Measurements from ENCODE around the gene CCR7. TPM values are rescaled to one million over a fixed set of nuclear protein-coding genes. Genes with fewer than 3 reads are reported as not detected.

The CCR7 gene
- total RNA-seq, 2 experiments from 2014 or later = 171 to 173 TPM

DNA sequence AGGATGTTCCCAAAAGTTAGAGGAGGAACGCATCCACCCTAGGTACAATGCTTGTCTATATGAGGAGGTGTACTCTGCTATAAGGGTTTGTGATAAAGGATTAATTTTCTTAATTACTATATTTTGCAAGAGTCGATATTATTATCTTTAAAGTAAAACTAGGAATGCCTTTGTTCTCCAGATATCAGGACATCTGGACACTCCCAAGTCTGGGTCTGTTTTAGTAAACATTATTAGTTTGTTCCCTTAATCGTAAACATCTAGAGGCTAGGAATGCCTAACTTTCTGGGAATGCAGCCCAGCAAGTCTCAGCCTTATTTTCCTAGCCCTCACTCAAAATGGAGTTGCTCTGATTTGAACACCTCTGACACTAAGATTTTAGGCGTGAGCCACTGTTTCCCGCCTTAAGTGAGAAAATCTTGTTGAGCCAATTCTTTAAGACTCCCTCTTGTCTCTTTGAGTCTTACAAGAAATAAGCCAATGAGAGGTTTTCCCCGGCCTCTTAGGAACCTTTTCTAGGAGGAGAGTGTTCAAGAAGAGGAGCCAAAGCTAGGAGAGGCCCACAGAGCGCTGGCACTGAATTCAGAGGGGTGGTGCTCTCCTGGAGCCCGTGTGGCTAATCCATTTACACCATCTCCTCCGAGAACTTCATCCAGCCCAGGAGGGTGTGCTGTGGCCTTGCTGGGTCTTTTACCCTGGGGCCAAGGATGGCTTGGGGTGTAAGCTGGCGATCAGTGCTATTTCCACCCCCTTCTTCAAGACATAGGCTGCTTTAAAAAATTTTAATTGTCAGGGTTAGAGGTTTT, 41.5 kb upstream of the CCR7 start:
- ChIA-PET POLR2A (interaction anchor here (0.9 to 19.7 kb wide), 7 partner anchors 9 to 65 kb away, joined by 3 to 454 read pairs (median 5); partner anchors contain the start of gene CCR7), CTCF (interaction anchor here (1.3 to 5.2 kb wide), 7 partner anchors 9 to 66 kb away, joined by 4 to 31 read pairs (median 6); no protein-coding TSS in a partner anchor)
- ATAC-seq = no peak
- H3K9me3 Mint-ChIP-seq (ENCODE audit: insufficient read depth) = no peaks in the 10 kb centered on the region
- peaks cover 99% of the 10 kb centered on the region for H3K4me1 Mint-ChIP-seq (ENCODE audit: low read depth)
- H3K27me3 Mint-ChIP-seq (ENCODE audit: low read depth) = no peaks in the 10 kb centered on the region
- no peak for DNase-seq
- H3K27ac Mint-ChIP-seq = peak overlapping the region; percentile 88
- H3K4me3 Mint-ChIP-seq = no peak overlapping the region
- H3K36me3 Mint-ChIP-seq (ENCODE audit: low read depth) = peaks cover 4% of the 10 kb centered on the region

DNA sequence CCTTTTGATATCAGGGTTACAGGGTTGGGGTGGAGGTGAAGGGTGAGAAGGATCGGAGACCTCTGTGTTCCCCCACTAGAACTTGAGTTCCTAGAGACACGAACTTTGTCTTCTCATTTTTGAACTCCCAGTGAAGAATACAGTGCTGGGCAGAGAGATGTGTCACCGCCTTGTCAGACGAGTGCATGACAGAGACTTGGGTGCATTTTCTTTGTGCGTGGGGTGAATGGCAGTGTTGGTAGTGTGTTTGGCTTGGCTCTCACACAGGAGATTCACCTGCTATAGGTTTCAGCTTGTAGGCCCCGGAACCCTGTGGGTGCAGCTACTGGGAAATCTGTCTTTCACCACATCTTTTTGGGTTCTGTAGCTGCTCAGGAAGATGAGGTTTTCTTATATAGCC, 40.0 kb upstream of the CCR7 start:
- ATAC-seq (peak; percentile 43), DNase-seq (peak; percentile 78)
- no peaks in the 10 kb centered on the region for H3K27me3 Mint-ChIP-seq (ENCODE audit: low read depth)
- CTCF ChIA-PET = interaction anchor here (1.5 to 4.2 kb wide), 7 partner anchors 9 to 57 kb away, joined by 3 to 92 read pairs (median 12); partner anchors contain the start of gene CCR7
- H3K4me1 Mint-ChIP-seq (ENCODE audit: low read depth) = peaks cover 100% of the 10 kb centered on the region
- POLR2A ChIA-PET = interaction anchor here (1.2 to 19.7 kb wide), 5 partner anchors 9 to 49 kb away, joined by 3 to 454 read pairs (median 9); partner anchors contain the start of gene CCR7
- no peaks in the 10 kb centered on the region for H3K9me3 Mint-ChIP-seq (ENCODE audit: insufficient read depth)
- peak overlapping the region; percentile 68 for H3K4me3 Mint-ChIP-seq
- peak overlapping the region; percentile 96 for H3K27ac Mint-ChIP-seq
- peaks cover 6% of the 10 kb centered on the region for H3K36me3 Mint-ChIP-seq (ENCODE audit: low read depth)

DNA sequence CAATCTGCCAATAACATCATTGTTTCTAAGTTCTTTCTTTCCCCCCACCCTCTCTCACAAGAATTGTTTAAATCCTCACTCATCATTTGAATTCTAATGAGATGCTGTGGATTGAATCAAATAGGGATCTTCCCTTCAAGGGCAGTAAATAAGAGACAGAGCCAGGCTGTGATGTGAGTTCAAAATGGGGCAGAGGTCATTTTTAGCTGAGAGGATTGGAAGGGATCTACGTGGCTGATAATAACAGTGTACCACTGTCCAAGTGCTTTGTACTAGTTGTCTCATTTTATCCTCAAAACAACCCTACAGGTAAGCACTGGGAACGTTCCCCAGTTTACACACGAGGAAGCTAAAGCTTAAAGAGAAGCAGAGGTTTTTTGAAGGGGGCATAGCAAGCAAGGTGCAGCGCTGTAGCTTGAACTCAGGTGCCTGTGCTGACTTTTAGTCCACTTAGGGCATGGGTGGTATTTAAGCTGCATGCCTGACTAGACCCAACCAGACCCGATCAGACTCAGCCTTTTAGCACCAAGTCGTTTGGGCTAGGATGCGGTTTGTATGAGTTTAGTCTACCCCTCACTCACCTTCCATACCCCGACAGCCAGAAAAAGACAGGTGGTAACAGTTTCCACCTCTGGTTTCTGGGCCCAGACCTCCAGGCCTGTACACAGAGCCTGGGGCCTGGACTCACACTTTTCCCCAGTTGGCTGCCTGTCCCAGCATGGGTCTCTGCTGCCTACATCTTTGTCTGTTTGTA, 39.2 kb upstream of the CCR7 start:
- CTCF ChIA-PET = interaction anchor here (1.2 to 4.2 kb wide), 10 partner anchors 9 to 72 kb away, joined by 3 to 92 read pairs (median 4); partner anchors contain the start of gene CCR7
- H3K27ac Mint-ChIP-seq = peak overlapping the region; percentile 96
- DNase-seq (no peak), ATAC-seq (no peak)
- no peaks in the 10 kb centered on the region for H3K9me3 Mint-ChIP-seq (ENCODE audit: insufficient read depth)
- H3K36me3 Mint-ChIP-seq (ENCODE audit: low read depth) = peaks cover 6% of the 10 kb centered on the region
- peaks cover 99% of the 10 kb centered on the region for H3K4me1 Mint-ChIP-seq (ENCODE audit: low read depth)
- POLR2A ChIA-PET = interaction anchor here (1.2 to 19.7 kb wide), 10 partner anchors 10 to 187 kb away, joined by 3 to 454 read pairs (median 6); partner anchors contain the start of genes CCR7, SMARCE1 and TOP2A
- no peaks in the 10 kb centered on the region for H3K27me3 Mint-ChIP-seq (ENCODE audit: low read depth)
- peak overlapping the region; percentile 68 for H3K4me3 Mint-ChIP-seq

DNA sequence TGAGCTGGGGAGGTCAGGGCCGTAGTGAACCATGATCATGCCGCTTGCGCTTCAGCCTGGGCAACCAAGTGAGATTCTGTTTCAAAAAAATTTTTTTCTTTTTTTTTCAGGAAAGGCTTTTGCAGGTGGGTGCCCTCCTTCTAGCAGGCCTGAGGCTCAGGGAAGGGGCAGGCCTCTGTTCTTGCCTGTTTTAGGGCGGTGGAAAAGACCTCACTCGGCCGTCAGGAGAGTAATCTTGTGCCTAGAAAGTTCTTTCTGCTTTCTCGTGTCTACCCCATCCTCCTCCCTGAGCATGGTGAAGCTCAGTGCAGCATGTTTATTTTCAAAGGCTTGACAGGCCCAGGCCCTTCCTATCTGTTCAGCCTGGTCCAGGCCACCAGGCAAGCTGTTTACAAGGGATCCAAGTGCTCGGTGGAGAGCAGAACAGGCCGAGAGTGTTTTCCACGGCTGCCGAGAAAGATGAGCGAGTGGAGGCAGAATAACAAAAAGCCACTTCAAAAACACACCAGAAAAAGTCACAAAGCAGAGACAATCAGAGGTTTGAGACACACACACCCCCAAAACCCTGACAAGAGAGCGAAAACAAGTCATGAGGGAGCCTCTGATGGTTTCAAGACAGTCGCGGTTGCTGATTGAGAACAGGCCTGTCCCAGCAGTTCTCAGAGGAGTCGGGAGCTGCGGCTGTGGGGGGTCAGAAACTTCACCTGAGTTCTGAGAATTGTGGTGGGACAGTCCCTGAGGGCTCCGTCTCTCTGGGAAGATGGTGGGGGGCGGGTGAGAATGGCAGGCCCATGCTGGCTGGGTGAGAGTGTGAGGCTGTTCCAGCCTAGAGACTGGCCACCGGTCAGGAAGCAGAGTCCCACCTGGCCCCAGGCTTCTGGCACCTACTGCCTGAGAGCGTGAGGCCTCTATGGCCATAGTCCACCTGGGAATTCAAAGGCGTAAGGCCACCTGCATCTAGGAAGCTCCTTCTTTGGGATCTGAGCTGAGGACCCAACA, 37.5 kb upstream of the CCR7 start:
- peak overlapping the region; percentile 59 for H3K4me3 Mint-ChIP-seq
- ATAC-seq = peak; percentile 57
- peak; percentile 78 for DNase-seq
- ChIA-PET CTCF (interaction anchor here (0.8 to 4.2 kb wide), 9 partner anchors 11 to 185 kb away, joined by 3 to 92 read pairs (median 4); partner anchors contain the start of genes CCR7 and TOP2A), POLR2A (interaction anchor here (0.9 to 19.7 kb wide), 13 partner anchors 12 to 185 kb away, joined by 3 to 454 read pairs (median 5); partner anchors contain the start of genes CCR7, SMARCE1 and TOP2A)
- H3K27ac Mint-ChIP-seq = peak overlapping the region; percentile 96
- no peaks in the 10 kb centered on the region for H3K27me3 Mint-ChIP-seq (ENCODE audit: low read depth)
- H3K9me3 Mint-ChIP-seq (ENCODE audit: insufficient read depth) = no peaks in the 10 kb centered on the region
- peaks cover 17% of the 10 kb centered on the region for H3K36me3 Mint-ChIP-seq (ENCODE audit: low read depth)
- H3K4me1 Mint-ChIP-seq (ENCODE audit: low read depth) = peaks cover 99% of the 10 kb centered on the region

DNA sequence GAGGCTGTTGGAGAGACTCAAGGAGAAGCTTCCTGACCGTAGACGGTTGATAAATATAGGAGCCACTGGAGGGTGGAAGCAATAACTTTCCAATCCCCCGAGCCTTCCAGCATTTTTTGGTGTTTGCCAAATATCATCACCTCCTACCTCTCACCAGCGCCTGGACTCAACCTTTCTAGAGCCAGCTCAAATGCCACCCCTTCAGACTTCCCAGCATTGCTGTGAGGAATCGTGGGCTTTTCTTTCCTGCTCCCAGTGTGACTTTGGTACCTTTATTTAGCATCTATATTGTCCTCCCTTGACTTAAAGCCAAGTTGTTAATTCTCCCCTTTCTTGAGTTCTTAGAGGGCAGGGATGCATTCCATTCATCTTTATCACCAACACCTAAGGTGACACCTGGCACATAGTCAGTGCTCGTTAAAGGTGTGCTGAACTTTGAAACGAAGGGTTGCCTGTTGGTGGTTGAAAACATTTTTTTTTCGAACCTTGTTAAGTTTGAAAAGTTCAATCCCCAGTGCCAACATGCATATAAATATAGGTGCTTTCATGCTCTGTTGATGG, 35.3 kb upstream of the CCR7 start:
- Mint-ChIP-seq H3K4me1 (ENCODE audit: low read depth) (peaks cover 99% of the 10 kb centered on the region), H3K27ac (peak overlapping the region; percentile 96), H3K9me3 (ENCODE audit: insufficient read depth) (no peaks in the 10 kb centered on the region), H3K36me3 (ENCODE audit: low read depth) (peaks cover 30% of the 10 kb centered on the region), H3K27me3 (ENCODE audit: low read depth) (no peaks in the 10 kb centered on the region), H3K4me3 (no peak overlapping the region)
- DNase-seq = no peak
- POLR2A ChIA-PET = interaction anchor here (0.9 to 1.3 kb wide), 4 partner anchors 36 to 46 kb away, joined by 3 to 7 read pairs (median 4); partner anchors contain the start of gene CCR7
- CTCF ChIA-PET = interaction anchor here (0.9 to 1.4 kb wide), 4 partner anchors 15 to 38 kb away, joined by 3 to 4 read pairs (median 3); no protein-coding TSS in a partner anchor
- no peak for ATAC-seq

DNA sequence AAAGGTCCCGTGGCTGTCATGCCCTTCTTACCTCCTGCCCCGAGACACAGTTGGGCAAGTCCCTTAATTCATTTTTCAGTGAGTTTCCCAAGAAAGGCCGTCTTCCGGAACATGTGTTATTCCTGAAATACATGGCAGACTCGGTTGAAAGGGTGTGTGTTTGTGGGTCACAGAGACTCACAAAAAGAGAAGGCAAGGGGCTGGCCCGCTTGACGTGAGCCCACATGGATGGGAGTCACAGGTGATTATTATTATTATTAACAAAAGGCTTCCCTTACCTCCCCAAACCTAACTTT, 34.1 kb upstream of the CCR7 start:
- POLR2A ChIA-PET = interaction anchor here (0.9 to 1.3 kb wide), 2 partner anchors 38 to 45 kb away, joined by 3 to 7 read pairs; no protein-coding TSS in a partner anchor
- no peak for ATAC-seq
- Mint-ChIP-seq H3K4me1 (ENCODE audit: low read depth) (peaks cover 96% of the 10 kb centered on the region), H3K36me3 (ENCODE audit: low read depth) (peaks cover 36% of the 10 kb centered on the region), H3K9me3 (ENCODE audit: insufficient read depth) (no peaks in the 10 kb centered on the region), H3K27ac (peak overlapping the region; percentile 95), H3K27me3 (ENCODE audit: low read depth) (no peaks in the 10 kb centered on the region), H3K4me3 (peak overlapping the region; percentile 69)
- no peak for DNase-seq
- CTCF ChIA-PET = interaction anchor here (1.0 to 2.8 kb wide), 3 partner anchors 20 to 37 kb away, joined by 3 to 38 read pairs (median 4); partner anchors contain the start of gene CCR7

DNA sequence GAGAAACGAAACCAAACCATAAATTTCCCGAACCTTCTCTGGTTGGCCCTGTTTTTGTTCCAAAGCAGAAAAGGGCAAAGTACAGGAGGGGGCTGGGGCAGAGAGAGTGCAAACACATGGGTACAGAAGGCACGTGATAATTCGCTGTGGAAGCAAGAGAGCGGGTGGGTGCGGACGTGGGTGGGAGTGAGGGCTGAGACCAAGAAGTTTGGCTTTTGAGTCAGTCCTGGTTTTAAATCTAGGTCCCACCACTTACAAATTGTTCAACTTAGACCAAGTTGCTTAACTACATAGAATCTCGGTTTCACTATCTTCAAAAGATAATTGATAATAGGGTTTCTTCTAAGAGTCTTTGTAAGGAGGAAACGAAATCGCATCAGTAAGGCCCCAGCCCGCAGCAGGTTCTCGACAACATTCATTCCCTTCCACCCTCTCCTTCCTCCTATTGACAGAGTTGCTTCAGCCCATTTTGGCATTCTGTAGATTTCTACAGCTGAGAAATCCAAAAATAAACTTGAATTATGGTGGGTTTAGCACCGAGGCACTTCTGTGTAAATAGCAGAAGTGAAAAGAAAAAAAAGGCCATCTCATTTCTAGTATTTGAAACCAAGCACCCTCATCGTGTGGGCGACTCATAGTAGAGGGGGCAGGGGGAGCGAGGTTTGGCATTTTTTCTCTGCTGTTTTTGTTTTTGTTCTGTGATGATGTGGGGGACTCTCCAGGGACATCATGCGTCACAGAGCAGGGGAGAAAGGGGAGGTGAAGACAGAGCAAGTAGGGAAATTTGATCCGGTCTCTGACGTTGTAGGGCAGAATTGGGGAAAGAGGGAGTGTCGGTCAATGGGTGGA, 33.6 kb upstream of the CCR7 start:
- H3K36me3 Mint-ChIP-seq (ENCODE audit: low read depth) = peaks cover 32% of the 10 kb centered on the region
- DNase-seq (peak; percentile 67), ATAC-seq (peak; percentile 35)
- peaks cover 93% of the 10 kb centered on the region for H3K4me1 Mint-ChIP-seq (ENCODE audit: low read depth)
- ChIA-PET POLR2A (interaction anchor here (1.2 to 2.7 kb wide), 4 partner anchors 11 to 36 kb away, joined by 3 to 47 read pairs (median 8); partner anchors contain the start of gene CCR7), CTCF (interaction anchor here (0.8 to 2.8 kb wide), 5 partner anchors 11 to 241 kb away, joined by 3 to 38 read pairs (median 10); partner anchors contain the start of gene CCR7)
- no peaks in the 10 kb centered on the region for H3K27me3 Mint-ChIP-seq (ENCODE audit: low read depth)
- H3K9me3 Mint-ChIP-seq (ENCODE audit: insufficient read depth) = no peaks in the 10 kb centered on the region
- H3K27ac Mint-ChIP-seq = peak overlapping the region; percentile 95
- peak overlapping the region; percentile 69 for H3K4me3 Mint-ChIP-seq

DNA sequence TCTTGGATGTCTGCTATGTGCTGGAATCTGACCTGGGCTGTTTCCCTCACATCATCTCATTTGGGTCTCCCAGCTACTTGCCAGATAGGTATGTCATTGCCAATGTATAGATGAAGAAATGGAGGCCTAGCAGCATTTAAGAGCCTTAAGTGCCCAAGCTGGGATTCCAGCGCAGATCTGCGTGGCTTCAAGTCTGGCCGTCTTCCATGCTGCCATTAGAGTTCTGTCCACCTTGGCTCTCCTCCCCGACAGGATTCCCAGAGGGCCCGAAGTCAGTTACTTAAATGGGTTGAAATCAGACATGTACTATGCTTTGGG, 33.0 kb upstream of the CCR7 start:
- Mint-ChIP-seq H3K9me3 (ENCODE audit: insufficient read depth) (no peaks in the 10 kb centered on the region), H3K4me1 (ENCODE audit: low read depth) (peaks cover 87% of the 10 kb centered on the region), H3K36me3 (ENCODE audit: low read depth) (peaks cover 32% of the 10 kb centered on the region), H3K4me3 (peak overlapping the region; percentile 69), H3K27ac (peak overlapping the region; percentile 95), H3K27me3 (ENCODE audit: low read depth) (no peaks in the 10 kb centered on the region)
- ChIA-PET POLR2A (interaction anchor here (0.6 to 2.7 kb wide), 10 partner anchors 11 to 54 kb away, joined by 3 to 47 read pairs (median 4); partner anchors contain the start of gene CCR7), CTCF (interaction anchor here (0.8 to 2.8 kb wide), 9 partner anchors 9 to 240 kb away, joined by 3 to 38 read pairs (median 6); partner anchors contain the start of gene CCR7)
- DNase-seq (no peak), ATAC-seq (no peak)

DNA sequence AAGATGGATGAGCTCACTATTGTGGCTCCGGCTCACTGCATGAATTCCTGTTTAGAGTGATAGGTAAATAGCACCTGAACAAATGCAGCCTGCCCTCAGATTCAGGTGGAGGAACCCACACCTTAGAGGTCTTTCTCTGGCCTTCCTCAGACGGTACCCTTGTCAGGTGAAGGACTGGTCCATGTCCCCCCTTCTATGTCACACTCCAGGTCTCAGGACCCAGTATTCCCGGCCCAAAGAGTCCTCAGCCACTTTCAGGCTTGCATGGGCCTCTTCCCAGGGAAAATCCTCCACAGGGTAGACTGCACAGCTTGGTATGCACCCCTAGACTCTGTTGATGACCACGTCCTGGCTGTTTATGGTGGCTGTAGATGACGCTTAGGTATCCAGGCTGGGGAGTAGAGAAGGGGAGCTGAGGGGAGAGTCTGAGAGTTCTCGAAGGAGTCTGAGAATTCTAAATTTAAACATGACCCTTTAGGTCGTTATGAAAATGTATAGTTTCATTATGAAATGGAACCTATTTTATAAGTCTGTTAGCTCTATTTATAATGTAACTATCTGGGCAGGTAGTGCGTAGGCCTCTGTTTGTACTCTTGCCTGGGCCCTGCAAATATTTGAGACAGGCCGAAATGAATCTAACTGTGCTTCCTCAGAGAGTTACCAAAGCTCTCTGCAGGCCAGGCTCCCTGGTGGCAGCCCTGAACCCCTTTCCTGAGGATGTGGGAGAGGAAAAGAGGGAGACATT, 32.5 kb upstream of the CCR7 start:
- DNase-seq (peak; percentile 24), ATAC-seq (no peak)
- ChIA-PET POLR2A (interaction anchor here (0.6 to 2.7 kb wide), 12 partner anchors 10 to 54 kb away, joined by 3 to 47 read pairs (median 4); partner anchors contain the start of gene CCR7), CTCF (interaction anchor here (0.8 to 2.8 kb wide), 10 partner anchors 10 to 240 kb away, joined by 3 to 38 read pairs (median 5); partner anchors contain the start of gene CCR7)
- H3K4me3 Mint-ChIP-seq = peak overlapping the region; percentile 69
- no peaks in the 10 kb centered on the region for H3K27me3 Mint-ChIP-seq (ENCODE audit: low read depth)
- peaks cover 32% of the 10 kb centered on the region for H3K36me3 Mint-ChIP-seq (ENCODE audit: low read depth)
- peak overlapping the region; percentile 95 for H3K27ac Mint-ChIP-seq
- no peaks in the 10 kb centered on the region for H3K9me3 Mint-ChIP-seq (ENCODE audit: insufficient read depth)
- H3K4me1 Mint-ChIP-seq (ENCODE audit: low read depth) = peaks cover 82% of the 10 kb centered on the region
